GM19240 (cell line): ENCODE results near the gene BCAR1.
"Not testable (repeated sequence)": the region's sequence is repeated elsewhere in the genome, so short reads cannot be mapped to it uniquely, and the experiment has no call there.

Experiments
- DNase-seq: peaks from one replicate; pipeline ENCODE4 v3.0.0; 2011; ENCODE audit warnings: low spot score; ENCODE audit not compliant: insufficient read length

Gene BCAR1, protein sequence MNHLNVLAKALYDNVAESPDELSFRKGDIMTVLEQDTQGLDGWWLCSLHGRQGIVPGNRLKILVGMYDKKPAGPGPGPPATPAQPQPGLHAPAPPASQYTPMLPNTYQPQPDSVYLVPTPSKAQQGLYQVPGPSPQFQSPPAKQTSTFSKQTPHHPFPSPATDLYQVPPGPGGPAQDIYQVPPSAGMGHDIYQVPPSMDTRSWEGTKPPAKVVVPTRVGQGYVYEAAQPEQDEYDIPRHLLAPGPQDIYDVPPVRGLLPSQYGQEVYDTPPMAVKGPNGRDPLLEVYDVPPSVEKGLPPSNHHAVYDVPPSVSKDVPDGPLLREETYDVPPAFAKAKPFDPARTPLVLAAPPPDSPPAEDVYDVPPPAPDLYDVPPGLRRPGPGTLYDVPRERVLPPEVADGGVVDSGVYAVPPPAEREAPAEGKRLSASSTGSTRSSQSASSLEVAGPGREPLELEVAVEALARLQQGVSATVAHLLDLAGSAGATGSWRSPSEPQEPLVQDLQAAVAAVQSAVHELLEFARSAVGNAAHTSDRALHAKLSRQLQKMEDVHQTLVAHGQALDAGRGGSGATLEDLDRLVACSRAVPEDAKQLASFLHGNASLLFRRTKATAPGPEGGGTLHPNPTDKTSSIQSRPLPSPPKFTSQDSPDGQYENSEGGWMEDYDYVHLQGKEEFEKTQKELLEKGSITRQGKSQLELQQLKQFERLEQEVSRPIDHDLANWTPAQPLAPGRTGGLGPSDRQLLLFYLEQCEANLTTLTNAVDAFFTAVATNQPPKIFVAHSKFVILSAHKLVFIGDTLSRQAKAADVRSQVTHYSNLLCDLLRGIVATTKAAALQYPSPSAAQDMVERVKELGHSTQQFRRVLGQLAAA

DNA sequence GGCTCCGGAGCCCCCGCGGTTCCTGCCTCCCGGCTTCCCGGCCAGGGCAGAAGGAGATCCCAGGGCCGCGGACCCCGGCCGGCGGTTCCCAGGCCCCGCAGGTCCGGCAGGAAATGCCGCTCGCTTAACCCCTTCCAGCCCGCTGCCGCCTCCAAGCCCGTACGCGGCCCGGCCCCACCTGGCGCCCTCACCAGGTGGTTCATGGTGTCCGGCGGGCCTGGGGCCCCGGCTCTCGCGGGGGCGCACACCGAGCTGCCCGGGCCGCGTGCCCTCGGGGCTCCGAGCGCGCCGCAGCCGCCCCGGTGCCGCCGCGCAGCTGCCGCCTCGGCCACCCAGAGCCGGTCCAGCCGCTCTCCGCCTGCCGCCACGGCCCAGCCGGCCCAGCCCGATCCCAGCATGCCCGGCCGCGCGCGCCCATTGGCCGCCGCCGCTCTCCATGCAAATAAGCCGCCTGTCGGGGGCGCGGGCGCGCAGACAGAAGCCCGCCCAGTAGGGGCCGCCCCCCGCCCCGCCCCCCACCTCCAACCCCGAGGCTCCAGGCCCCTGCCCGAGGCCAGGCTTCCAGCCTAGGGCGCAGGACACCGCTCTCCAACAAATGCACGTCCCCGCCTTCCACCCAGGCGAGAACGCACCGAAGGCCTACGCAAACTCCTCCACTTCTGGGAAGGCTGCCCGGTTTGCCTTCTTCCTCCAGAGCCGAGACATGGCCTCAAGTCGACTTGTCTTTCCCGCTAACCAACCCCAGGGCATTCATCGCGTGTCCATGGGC, at the start of gene BCAR1:
Gene BCAR1, minus strand, starts transcription at position 345 of the 769 bp plus-strand sequence. Its CDS starts 142 bp downstream, at position 203.
- DNase-seq: no peak

DNA sequence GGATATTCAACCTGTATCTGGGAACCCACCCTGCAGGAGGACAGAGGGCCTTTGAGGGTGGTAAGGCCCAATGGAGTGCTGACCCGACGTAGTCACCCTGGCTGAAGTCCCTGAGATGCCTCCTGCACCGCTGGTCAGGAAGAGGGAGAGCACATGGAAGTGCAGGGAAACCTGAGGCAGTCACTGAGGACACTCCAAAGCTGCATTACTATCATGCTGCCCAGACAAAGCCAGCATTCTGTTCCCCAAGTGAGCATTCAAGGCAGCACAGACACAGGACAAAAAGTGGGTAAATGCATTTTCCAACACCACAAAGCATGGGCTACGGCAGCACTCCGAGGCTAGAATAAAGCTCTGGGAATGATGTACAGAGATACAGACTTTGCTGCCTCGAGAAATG, 46.8 kb upstream of the BCAR1 start:
- DNase-seq: no peak

DNA sequence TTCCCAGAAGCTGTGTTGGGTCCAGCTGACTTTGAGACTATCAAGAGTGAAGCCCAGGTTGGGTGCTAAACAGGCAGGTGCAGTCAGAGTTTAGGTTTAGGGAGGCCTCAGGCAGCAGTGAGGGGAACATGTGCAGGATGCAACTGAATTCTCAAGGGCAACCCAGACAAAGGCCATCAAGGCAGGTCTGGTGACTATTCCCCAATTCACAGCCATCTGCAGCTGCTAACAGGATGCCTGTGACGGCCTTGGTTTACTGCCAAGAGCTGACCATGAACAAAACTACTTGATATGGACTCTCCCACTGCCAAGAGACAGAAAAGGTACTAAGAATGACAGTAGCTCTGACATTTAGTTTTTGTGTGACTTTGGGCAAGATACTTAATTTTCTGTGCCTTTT, 45.2 kb upstream of the BCAR1 start:
- DNase-seq: no peak

DNA sequence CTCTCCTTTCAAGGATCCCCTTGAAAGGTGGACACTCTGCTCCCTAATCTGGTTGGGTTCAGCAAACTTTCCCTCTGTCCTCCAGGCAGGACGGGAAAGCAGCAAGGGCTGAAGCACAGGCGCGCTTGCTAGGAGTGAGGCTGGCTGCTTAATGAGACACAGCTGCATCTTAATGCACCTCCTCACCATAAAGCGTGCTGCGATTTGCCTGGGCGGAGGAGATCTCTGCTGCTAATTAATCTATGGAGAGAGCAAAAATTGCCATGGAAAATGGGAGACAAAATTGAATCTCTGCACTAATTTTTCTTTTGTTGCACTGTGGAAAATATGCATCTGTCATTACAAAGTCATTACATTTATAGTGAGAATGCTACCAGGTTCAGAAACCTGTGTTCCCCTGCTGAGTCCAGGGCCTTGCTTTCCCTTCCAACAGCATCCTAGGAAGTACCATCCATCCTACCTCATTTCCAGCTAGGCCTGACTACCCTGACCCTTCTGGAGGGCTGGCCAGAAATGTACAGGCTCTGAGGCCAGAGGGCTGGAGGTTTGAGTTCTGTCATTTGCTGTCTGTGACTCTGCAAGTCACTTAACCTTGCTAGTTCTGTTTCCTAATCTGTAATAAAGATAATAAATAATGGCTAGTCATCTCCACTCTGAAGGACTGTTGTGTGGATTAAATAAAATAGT, 43.5 kb upstream of the BCAR1 start:
- DNase-seq: no peak

DNA sequence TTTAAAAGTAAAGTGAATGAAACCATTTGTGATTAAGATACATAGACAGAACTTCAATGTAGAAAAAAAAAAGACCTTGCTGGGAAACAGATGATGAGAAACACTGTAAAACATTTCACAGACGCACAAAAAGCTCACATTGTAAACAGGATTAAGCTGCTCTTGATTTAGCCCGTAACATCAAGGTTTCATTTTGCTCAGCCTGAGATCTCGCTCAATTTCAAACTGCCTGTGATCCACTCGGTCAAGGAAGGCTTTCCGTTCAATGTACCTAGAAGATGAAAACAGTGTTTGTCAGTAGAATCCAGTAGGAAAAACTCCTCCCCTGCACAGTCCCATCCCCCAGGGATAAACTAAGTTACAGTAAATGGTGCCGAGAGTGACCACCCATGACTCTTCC, 42.3 kb upstream of the BCAR1 start:
- DNase-seq: no peak

DNA sequence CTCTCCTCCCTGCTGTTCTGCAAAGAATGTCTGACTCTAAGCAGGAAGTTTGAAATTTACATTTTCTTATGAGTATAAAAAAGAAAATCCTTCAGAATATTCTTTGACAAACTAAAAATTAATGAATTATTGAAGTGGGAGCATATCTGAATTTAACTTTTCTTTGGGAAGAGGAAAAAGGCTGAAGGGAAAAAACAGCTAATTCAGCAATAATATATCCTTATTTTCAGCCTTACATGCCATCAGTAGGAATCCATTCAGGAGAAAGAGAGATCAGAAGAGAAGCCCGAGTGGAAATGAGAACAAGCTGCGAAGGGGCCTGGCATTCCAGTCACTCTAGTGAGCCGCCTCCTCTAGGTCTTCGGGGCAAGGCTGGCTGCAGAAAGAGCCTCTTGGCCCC, 41.7 kb upstream of the BCAR1 start:
- DNase-seq: no peak

DNA sequence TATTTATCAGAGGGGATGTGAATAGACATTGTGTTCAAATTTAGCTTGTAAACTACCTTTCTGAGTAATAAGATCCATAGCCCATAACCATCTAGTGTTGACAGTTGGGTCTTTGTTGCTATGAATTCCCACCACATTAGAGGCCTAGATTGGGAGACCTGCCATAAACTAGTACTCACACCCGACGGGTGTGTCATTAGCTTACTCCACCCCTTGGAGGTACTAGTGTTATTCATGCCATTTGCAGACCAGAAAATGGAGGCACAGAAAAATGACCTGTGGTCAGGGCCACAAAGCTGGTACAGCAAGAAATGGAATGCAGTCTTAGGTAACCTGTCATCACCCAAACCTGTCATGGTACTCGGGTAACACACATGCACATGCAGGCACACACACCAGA, 41.3 kb upstream of the BCAR1 start:
- DNase-seq: no peak

DNA sequence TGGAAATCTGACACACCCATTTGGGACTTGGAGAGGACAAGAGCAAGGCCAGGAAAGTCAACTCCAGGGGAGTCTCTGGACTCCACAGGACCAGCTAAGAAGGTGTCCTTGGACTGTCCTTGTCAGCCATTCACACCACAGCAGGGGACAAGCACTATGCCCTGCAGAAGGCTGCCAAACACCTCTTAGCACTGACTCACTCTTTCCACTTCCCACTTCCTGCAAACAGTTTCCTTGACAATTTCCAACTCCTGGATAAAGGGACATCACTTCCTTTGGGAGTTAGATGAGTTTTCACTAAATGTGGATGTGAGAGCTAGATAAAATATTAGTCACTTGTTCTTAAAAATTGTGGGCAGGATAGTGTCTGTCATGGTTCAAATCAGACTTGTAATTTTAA, 37.8 kb upstream of the BCAR1 start:
- DNase-seq: no peak

DNA sequence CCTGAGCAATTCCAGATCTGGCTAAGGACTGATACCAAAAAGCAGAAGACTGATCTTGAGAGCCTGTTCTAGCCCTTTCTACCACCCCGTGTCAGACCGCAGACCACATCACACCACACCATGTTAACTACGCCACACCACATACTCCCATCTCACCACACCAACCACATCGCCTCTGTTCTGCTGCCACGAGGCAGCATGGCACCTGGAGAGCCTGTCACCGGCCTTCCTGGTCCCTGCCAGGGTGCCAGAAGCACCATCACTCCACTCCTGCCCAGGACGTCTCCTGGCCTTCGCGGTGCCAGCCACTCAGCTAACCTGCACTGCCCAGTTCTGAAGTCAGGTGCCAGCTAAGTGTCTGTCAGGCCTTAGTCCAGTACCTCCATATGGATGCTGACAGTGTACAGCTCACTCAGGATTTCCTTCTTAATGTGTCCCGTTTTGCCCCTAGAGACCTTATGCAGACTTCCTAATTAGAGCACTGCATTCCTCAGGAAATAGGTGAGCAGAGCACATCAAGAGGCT, 37.2 kb upstream of the BCAR1 start:
- DNase-seq: no peak

DNA sequence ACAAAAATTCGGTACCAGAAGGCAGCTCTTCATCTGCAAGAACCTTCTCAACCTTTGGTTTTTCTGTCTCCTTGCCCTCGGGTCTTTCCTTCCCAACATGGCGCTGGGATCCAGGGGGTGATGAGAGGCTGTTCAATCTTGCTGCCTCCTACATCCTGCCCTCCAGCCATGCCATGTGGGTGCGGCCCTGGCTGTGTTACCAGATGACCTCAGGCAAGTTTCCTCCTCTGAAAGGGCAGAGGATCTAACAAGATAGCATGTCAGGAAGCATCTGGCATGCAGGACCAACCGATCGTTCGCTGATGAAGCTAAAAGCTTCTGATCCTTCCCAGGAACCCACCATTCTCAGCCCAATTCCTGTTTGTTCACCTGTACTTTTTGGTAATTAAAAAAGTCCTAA, 36.8 kb upstream of the BCAR1 start:
- DNase-seq: no peak

DNA sequence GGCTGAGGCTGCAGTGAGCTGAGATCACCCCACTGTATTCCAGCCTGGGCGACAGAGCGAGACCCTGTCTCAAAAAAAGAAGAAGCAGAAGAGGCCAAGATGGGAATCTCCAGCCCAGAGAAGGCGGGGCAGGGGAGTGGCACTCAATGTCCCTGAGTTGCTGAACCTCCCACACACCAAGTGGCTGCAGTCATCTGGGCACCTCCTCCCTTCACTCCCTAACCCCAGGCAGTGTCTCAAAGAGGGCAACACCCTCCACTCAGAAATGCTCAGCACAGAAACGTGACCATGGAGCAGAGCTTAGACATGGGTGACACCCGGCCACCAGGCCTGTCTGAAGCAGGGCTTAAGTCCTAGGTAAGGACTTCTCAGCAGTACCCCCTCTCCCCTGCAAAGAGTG, 36.3 kb upstream of the BCAR1 start:
- DNase-seq: no peak

DNA sequence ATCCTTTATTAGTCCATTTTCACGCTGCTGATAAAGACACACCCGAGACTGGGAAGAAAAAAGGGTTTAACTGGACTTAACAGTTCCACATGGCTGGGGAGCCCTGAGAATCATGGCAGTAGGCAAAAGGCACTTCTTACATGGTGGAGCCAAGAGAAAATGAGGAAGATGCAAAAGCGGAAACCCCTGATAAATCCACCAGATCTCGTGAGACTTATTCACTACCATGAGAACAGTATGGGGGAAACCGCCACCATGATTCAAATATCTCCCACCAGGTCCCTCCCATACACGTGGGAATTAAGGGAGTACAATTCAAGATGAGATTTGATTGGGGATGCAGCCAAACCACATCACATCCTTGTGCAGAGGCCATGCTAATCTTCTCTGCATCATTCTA, 35.0 kb upstream of the BCAR1 start:
- no peak for DNase-seq

DNA sequence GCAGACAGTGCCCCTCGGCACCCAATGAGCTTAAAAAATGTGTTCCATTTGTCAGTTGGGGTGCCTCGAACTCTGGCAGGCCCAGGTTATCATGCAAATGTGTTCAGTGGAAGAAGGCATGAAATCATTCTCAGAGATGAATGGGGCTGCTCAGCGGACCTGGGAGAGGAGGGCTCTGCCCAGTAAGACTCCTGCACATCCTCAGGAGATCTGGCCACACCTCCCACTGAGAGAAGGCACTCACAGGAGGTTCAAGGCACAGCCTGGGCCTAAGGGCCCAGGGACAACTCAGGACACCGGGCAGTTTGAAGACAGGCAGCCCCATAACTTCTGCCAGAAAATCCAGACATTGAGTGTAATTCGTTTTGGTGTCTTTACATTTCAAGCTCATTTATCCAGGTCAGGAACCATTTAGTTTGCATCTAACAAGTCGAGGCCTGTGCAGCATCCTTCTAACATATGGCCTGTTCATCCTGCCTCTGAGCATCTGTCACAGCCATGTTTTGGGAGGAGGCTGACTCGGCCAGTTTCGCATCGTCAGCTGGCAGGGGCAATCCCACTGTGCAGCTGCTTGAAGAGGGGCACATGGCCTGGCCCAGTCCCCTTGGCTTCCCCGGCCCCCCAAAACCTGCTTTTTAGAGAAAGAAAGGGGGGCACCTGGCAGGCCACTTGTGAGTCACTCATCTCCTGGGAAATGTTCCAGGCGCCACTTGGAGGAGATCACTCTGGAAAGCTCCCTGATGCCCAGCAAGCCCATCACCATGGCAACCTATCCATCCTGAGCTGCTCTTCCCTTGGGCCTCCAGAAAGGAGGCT, 31.2 kb upstream of the BCAR1 start:
- no peak for DNase-seq

DNA sequence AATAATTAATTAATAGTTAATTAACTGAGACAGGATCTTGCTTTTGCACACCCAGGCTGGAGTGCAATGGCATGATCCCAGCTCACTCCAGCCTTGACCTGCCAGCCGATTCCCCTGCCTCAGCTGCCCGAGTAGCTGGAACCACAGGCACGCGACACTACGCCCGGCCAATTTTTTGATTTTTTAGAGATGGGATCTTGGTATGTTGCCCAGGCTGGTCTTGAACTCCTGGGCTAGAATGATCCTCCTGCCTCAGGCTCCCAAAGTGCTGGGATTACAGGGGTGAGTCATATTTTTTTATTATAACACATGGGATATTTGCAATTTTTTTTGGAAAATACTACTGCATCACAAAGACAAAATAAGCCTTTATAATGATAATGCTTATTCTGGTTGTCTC, 30.4 kb upstream of the BCAR1 start:
- no peak for DNase-seq

DNA sequence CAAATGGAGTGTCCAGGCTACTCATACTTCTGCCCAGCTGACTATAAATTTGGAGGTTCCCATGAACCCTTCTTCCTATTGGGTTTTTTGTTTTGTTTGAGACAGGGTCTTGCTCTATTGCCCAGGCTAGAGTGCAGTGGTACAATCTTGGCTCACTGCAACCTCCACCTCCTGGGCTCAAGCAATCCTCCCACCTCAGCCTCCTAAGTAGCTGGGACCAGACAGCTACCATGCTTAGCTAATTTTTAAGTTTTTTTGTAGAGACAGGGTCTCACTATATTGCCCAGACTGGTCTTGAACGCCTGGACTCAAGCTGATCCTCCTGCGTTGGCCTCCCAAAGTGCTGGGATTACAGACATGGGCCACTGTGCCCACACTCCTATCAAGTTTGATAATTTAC, 29.6 kb upstream of the BCAR1 start:
- not testable (repeated sequence) for DNase-seq

DNA sequence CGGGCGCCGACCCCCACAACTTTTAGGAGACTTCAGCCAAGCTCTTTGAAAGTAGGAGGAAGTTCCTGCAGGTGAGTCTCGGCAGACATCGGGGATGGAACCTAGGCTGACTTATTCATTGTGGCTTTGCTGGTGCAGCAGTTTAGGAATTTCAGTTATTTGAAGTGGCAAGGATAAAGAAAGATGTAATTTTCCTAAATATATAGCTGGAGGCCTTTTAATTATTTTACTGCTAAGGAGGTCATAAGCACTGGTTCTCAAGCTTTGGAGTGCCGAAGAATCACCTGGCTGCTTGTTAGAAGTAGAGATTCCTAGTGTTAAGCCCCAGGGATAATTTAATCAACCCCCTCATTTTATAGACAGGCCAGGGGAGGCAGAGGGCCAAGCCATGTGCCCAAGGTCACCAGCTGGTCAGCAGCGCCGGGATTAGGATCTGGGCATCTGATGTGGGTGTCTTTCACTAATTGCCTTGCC, 28.9 kb upstream of the BCAR1 start:
- DNase-seq: no peak

DNA sequence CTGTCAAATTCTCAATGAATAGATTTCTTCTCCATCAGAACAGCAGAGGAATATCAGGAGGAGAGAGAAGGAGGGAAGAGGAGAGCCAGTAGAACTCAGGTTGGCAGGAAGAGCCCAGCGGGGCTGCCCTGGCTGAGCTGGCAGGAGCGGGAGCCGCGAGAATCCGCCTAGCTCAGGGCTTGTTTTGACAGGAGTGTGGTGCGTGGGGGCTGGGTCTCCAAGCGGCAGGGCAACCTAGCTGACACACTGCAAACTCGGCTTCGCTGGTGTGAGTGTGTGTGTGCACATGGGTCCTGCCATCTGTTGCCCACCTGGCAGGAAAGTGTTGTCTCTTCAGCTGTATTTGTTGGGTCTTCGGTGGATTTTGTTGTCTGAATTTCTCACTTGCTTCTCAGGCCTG, 27.9 kb upstream of the BCAR1 start:
- no peak for DNase-seq

DNA sequence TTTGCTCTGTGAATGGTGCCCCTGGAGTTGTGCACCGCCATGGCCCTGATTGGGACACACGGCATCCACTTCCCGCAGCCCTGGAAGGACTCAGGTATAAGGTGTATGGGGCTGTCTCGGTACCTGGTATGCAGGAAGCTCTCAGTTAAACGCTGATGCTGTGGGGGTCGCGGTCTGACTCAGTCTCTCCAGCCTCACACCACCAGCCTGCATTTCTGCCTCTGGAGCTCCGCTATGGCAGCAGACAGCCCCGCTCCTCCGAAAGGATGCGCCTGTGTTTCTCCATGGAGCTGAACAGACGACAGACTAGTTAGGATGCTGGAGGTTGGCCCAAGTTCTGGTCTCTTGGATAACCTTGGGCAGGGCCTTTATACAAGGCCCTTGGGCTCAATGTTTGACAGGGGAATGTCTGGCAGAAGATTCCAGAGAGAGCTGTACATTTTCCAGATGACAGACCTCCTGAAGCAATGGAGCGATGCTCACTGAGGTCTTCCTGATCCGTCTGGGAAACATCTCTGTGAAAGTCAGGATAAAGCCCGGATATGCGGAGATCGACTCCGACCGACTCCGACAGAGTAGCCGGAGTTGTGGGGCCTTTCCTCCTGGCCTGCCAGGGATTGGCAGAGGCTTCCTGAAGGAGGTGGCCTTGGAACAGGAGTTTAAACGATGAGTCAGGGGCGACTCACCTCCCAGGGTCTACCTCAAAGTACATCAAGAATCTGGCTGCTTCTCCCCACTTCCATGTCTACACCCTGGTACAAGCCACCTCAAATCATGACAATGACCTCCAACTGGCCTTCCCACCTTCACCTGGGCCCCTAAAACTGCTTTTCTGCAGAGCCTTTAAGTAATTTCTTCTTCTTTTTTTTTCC, 21.9 kb upstream of the BCAR1 start:
- no peak for DNase-seq

DNA sequence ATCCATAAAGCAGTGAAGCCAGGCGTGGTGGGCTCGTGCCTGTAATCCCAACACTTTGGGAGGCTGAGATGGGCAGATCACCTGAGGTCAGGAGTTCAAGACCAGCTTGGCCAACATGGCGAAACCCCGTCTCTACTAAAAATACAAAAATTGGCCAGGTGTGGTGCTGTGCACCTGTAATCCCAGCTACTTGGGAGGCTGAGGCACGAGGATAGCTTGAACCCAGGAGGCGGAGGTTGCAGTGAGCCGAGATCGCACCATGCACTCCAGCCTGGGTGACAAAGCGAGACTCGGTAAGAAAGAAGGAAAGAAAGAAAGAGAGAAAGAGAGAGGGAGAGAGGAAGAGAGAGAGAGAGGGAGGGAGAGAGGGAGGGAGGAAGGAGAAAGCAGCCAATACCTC, 21.2 kb upstream of the BCAR1 start:
- not testable (repeated sequence) for DNase-seq
